Stomach smooth muscle (tissue), 2 donors: Measurements from ENCODE around the gene IRAG1.

Experiments used
- H3K27ac ChIP-seq: one replicate; pipeline ENCODE4 v1.7.0; 2013; ENCODE audit warnings: mild to moderate bottlenecking, low read length, inconsistent platforms
- H3K27me3 ChIP-seq, 2 donors: one replicate each; pipeline ENCODE4 v1.7.0; 2013; ENCODE audit warnings: low read length in 2 of 2; ENCODE audit not compliant: insufficient read depth in 2 of 2, control insufficient read depth in 1 of 2
- H3K36me3 ChIP-seq, 2 donors: one replicate each; pipeline ENCODE4 v1.7.0; 2013; ENCODE audit warnings: low read length in 2 of 2; ENCODE audit not compliant: control insufficient read depth in 2 of 2, insufficient read depth in 2 of 2
- H3K4me1 ChIP-seq: one replicate; pipeline ENCODE4 v1.7.0; 2013; ENCODE audit warnings: low read length; ENCODE audit not compliant: control insufficient read depth, insufficient read depth
- H3K4me3 ChIP-seq, 2 donors: one replicate each; pipeline ENCODE4 v1.7.0; 2013; ENCODE audit warnings: low read length in 2 of 2
- H3K9ac ChIP-seq, 2 donors: one replicate each; pipeline ENCODE4 v1.7.0; 2013; ENCODE audit warnings: low read length in 2 of 2, mild to moderate bottlenecking in 1 of 2
- H3K9me3 ChIP-seq, 2 donors: one replicate each; pipeline ENCODE4 v1.7.0; 2013; ENCODE audit warnings: low read length in 2 of 2; ENCODE audit not compliant: control insufficient read depth in 2 of 2
- donor health status: healthy.
- donor health status: Pancreatic carcinoma.

The IRAG1 gene

GRCh38 chr11:10666556-10667520 is 26.7 kb downstream of the IRAG1 start:
- H3K36me3 ChIP-seq, result peaks cover 0 to 6% of the 10 kb centered on the region in 2 donors
- peak overlapping the region; percentile 14 to 18 for H3K9ac ChIP-seq
- peaks cover 59% of the 10 kb centered on the region for H3K4me1 ChIP-seq
- H3K27me3 ChIP-seq, result no peaks in the 10 kb centered on the region
- H3K4me3 ChIP-seq, result peak overlapping the region; percentile 5 to 44
- peak overlapping the region; percentile 67 for H3K27ac ChIP-seq
- no peaks in the 10 kb centered on the region for H3K9me3 ChIP-seq

GRCh38 chr11:10664496-10664895 is 29.1 kb downstream of the IRAG1 start:
- Histone ChIP-seq H3K36me3 (peaks cover 0 to 6% of the 10 kb centered on the region in 2 donors), H3K27ac (peak overlapping the region; percentile 55), H3K4me1 (peaks cover 76% of the 10 kb centered on the region), H3K9ac (no peak overlapping the region), H3K27me3 (no peaks in the 10 kb centered on the region), H3K9me3 (no peaks in the 10 kb centered on the region), H3K4me3 (peak overlapping the region in 1 of 2 donors; percentile 15)

- Histone ChIP-seq H3K36me3 (peaks cover 0 to 6% of the 10 kb centered on the region in 2 donors), H3K27me3 (no peaks in the 10 kb centered on the region), H3K9me3 (no peaks in the 10 kb centered on the region), H3K4me1 (peaks cover 76% of the 10 kb centered on the region), H3K4me3 (no peak overlapping the region), H3K9ac (no peak overlapping the region), H3K27ac (peak overlapping the region; percentile 55)
These were observed 29.6 kb downstream of the IRAG1 start for GRCh38 chr11:10663990-10664389.

GRCh38 chr11:10663365-10663764 is 30.2 kb downstream of the IRAG1 start:
- Histone ChIP-seq H3K27ac (peak overlapping the region; percentile 55), H3K9ac (no peak overlapping the region), H3K36me3 (peaks cover 0 to 6% of the 10 kb centered on the region in 2 donors), H3K4me1 (peaks cover 77% of the 10 kb centered on the region), H3K9me3 (no peaks in the 10 kb centered on the region), H3K27me3 (no peaks in the 10 kb centered on the region), H3K4me3 (no peak overlapping the region)

- Histone ChIP-seq H3K4me1 (peaks cover 81% of the 10 kb centered on the region), H3K36me3 (peaks cover 0 to 10% of the 10 kb centered on the region in 2 donors)
These were observed 33.2 kb downstream of the IRAG1 start for GRCh38 chr11:10660323-10660722.

GRCh38 chr11:10659339-10660216 is 34.0 kb downstream of the IRAG1 start:
- Histone ChIP-seq H3K4me1 (peaks cover 85% of the 10 kb centered on the region), H3K36me3 (peaks cover 0 to 10% of the 10 kb centered on the region in 2 donors), H3K27ac (peak overlapping the region; percentile 76), H3K9ac (peak overlapping the region; percentile 16 to 42), H3K4me3 (peak overlapping the region in 1 of 2 donors; percentile 44), H3K27me3 (no peaks in the 10 kb centered on the region), H3K9me3 (no peaks in the 10 kb centered on the region)

More at GRCh38 chr11:10660323-10660722, 33.2 kb downstream of the IRAG1 start:
- Histone ChIP-seq H3K27ac (peak overlapping the region; percentile 76), H3K27me3 (no peaks in the 10 kb centered on the region), H3K9me3 (no peaks in the 10 kb centered on the region), H3K4me3 (no peak overlapping the region), H3K9ac (no peak overlapping the region)

GRCh38 chr11:10658621-10659338 is 34.8 kb downstream of the IRAG1 start:
- H3K4me3 ChIP-seq, result peak overlapping the region in 1 of 2 donors; percentile 47
- peak overlapping the region; percentile 16 to 36 for H3K9ac ChIP-seq
- no peaks in the 10 kb centered on the region for H3K27me3 ChIP-seq
- H3K9me3 ChIP-seq, result no peaks in the 10 kb centered on the region
- peaks cover 0 to 8% of the 10 kb centered on the region in 2 donors for H3K36me3 ChIP-seq
- H3K27ac ChIP-seq, result peak overlapping the region; percentile 76
- peaks cover 85% of the 10 kb centered on the region for H3K4me1 ChIP-seq

GRCh38 chr11:10657308-10658271 is 36.0 kb downstream of the IRAG1 start:
- Histone ChIP-seq H3K4me1 (peaks cover 93% of the 10 kb centered on the region), H3K27ac (peak overlapping the region; percentile 76)

GRCh38 chr11:10655943-10656576 is 37.5 kb downstream of the IRAG1 start:
- Histone ChIP-seq H3K27ac (peak overlapping the region; percentile 76), H3K9ac (no peak overlapping the region), H3K27me3 (no peaks in the 10 kb centered on the region), H3K36me3 (peaks cover 1 to 6% of the 10 kb centered on the region in 2 donors), H3K4me1 (peaks cover 96% of the 10 kb centered on the region), H3K9me3 (no peaks in the 10 kb centered on the region), H3K4me3 (no peak overlapping the region)

More at GRCh38 chr11:10657308-10658271, 36.0 kb downstream of the IRAG1 start:
- H3K9ac ChIP-seq, result peak overlapping the region; percentile 8 to 62
- peaks cover 0 to 9% of the 10 kb centered on the region in 2 donors for H3K36me3 ChIP-seq
- H3K27me3 ChIP-seq, result no peaks in the 10 kb centered on the region
- H3K9me3 ChIP-seq, result no peaks in the 10 kb centered on the region
- peak overlapping the region in 1 of 2 donors; percentile 47 for H3K4me3 ChIP-seq
